ENCODE data around the gene KCNF1.

Gene KCNF1

DNA sequence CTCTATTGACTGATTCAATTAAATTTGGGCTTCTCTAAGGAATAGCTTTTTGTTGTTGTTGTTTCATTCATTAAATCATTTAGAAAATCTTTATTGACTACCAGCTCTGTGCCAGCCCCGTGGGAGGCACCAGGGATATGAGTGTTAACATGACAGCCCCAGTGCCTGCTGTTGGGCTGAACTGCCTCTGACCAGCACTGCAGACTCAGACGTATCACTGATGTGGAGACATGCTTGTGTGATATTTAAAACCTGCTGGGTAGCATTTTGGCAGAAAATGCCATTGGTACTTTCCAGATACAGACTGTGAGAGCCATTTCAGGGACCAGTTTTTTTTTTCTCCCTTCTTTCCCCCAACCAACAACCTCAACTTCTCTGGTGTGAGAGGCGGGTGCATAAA, 38.6 kb upstream of the KCNF1 start:
- peaks cover 0 to 2% of the 10 kb centered on the region in 2 donors for H3K27me3 ChIP-seq (ENCODE audit: control insufficient read depth in 1 of 2, insufficient read depth in 2 of 2, low read length in 2 of 2)
- H3K36me3 ChIP-seq (ENCODE audit: control insufficient read depth in 2 of 2, insufficient read depth in 2 of 2, low read length in 2 of 2) = no peaks in the 10 kb centered on the region
- H3K27ac ChIP-seq (ENCODE audit: low read length) = no peak overlapping the region
- no peak overlapping the region for H3K9ac ChIP-seq (ENCODE audit: low read length in 2 of 2)
- peaks cover 12% of the 10 kb centered on the region for H3K4me1 ChIP-seq (ENCODE audit: control insufficient read depth, insufficient read depth, low read length)
- H3K9me3 ChIP-seq (ENCODE audit: control insufficient read depth in 2 of 2, low read length in 2 of 2) = no peaks in the 10 kb centered on the region
- no peak overlapping the region for H3K4me3 ChIP-seq (ENCODE audit: low read length in 2 of 2)

DNA sequence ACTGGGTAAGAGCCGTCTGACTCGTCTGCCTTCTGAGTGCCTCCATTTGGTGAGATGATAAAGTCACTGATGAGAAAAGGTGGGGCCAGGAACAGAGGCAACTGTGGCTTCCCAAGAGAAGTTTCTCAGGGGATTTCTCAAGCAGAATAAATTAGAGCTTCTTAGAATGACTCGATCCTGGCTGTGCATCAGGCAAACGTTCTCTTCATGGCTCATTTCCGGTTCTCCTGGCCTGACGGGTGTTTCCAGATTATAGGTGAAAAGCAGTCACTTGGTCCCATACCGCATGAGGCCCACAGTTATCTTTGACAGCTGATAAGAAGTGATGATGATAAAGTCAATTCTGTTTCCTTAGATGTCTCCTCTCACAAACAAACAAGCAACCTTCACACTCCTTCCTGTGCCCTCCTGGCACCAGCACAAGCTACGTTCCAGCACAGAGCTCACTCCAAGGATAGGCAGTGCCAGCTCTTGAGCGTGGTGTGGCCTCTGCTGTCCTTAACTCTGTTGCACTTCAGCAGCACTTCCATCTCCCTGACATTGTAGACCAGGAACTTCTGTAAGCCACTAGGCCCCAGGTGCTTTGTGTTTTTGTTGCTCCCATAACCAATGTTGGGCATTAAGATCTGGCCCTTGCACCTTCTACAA, 37.8 kb upstream of the KCNF1 start:
- Histone ChIP-seq H3K4me1 (ENCODE audit: control insufficient read depth, insufficient read depth, low read length) (peaks cover 5% of the 10 kb centered on the region), H3K27me3 (ENCODE audit: control insufficient read depth in 1 of 2, insufficient read depth in 2 of 2, low read length in 2 of 2) (peaks cover 0 to 2% of the 10 kb centered on the region in 2 donors), H3K9me3 (ENCODE audit: control insufficient read depth in 2 of 2, low read length in 2 of 2) (no peaks in the 10 kb centered on the region), H3K36me3 (ENCODE audit: control insufficient read depth in 2 of 2, insufficient read depth in 2 of 2, low read length in 2 of 2) (no peaks in the 10 kb centered on the region), H3K9ac (ENCODE audit: low read length in 2 of 2) (no peak overlapping the region), H3K4me3 (ENCODE audit: low read length in 2 of 2) (no peak overlapping the region), H3K27ac (ENCODE audit: low read length) (no peak overlapping the region)

DNA sequence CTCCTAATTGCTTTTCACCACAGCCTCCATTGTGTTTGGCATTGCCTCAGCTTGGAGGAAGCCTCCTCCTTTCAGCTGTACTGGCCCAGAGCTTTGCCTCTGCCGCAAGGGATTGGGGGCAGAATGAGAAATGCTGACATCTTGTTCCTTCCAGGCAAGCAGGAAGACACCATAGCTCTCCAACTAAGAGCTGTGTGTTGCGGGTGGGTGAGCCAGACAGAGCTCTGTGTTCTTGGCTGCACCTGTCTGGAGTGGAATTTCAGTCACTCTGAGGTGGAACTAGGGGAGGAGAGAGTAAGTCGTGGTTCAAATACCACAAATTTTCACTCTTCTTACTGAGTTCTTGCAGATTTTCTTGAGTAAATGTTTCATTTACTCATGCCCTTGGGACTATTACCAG, 36.6 kb upstream of the KCNF1 start:
- H3K36me3 ChIP-seq (ENCODE audit: control insufficient read depth in 2 of 2, insufficient read depth in 2 of 2, low read length in 2 of 2) = no peaks in the 10 kb centered on the region
- H3K9ac ChIP-seq (ENCODE audit: low read length in 2 of 2) = no peak overlapping the region
- H3K4me3 ChIP-seq (ENCODE audit: low read length in 2 of 2) = no peak overlapping the region
- no peaks in the 10 kb centered on the region for H3K9me3 ChIP-seq (ENCODE audit: control insufficient read depth in 2 of 2, low read length in 2 of 2)
- peaks cover 0 to 2% of the 10 kb centered on the region in 2 donors for H3K27me3 ChIP-seq (ENCODE audit: control insufficient read depth in 1 of 2, insufficient read depth in 2 of 2, low read length in 2 of 2)
- H3K4me1 ChIP-seq (ENCODE audit: control insufficient read depth, insufficient read depth, low read length) = no peaks in the 10 kb centered on the region
- H3K27ac ChIP-seq (ENCODE audit: low read length) = no peak overlapping the region

DNA sequence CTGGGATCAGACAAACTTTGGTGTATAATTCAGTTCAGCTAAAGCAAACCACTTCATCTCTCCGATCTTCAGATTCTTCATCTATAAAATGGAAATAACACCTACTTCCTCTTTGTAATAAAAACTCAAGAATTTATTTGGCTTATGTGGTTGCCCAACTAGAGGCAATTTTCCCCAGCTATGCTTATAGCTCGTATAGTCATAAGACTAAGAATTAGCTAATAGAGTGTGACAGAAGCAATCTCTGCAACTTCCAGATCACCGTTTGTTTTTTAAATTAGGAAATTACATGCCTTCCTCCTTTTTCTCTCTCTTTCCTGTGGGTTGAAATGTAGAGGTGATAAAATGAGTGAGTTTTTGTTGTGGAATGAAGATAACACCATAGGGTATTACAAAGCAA, 35.3 kb upstream of the KCNF1 start:
- peaks cover 0 to 2% of the 10 kb centered on the region in 2 donors for H3K27me3 ChIP-seq (ENCODE audit: control insufficient read depth in 1 of 2, insufficient read depth in 2 of 2, low read length in 2 of 2)
- H3K9ac ChIP-seq (ENCODE audit: low read length in 2 of 2) = no peak overlapping the region
- no peaks in the 10 kb centered on the region for H3K4me1 ChIP-seq (ENCODE audit: control insufficient read depth, insufficient read depth, low read length)
- H3K9me3 ChIP-seq (ENCODE audit: control insufficient read depth in 2 of 2, low read length in 2 of 2) = no peaks in the 10 kb centered on the region
- H3K4me3 ChIP-seq (ENCODE audit: low read length in 2 of 2) = no peak overlapping the region
- H3K27ac ChIP-seq (ENCODE audit: low read length) = no peak overlapping the region
- no peaks in the 10 kb centered on the region for H3K36me3 ChIP-seq (ENCODE audit: control insufficient read depth in 2 of 2, insufficient read depth in 2 of 2, low read length in 2 of 2)

DNA sequence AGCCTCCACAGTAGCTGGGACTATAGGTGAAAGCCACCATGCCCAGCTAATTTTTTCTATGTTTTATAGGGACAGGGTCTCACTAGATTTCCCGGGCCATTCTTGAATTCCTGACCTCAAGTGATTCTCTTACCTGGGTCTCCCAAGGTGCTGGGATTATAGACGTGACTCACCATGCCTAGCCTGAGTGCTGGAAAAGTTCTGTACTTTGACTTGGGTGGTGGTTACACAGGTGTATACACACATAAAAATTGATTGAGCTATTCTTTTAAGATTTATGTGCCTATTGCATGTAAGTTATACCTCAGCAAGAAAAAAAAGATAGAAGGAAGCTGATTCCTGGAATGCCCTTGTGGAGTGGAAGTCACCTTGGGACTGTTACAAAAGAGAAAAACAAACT, 34.8 kb upstream of the KCNF1 start:
- no peak overlapping the region for H3K4me3 ChIP-seq (ENCODE audit: low read length in 2 of 2)
- H3K27me3 ChIP-seq (ENCODE audit: control insufficient read depth in 1 of 2, insufficient read depth in 2 of 2, low read length in 2 of 2) = peaks cover 0 to 2% of the 10 kb centered on the region in 2 donors
- no peak overlapping the region for H3K27ac ChIP-seq (ENCODE audit: low read length)
- H3K4me1 ChIP-seq (ENCODE audit: control insufficient read depth, insufficient read depth, low read length) = no peaks in the 10 kb centered on the region
- no peaks in the 10 kb centered on the region for H3K36me3 ChIP-seq (ENCODE audit: control insufficient read depth in 2 of 2, insufficient read depth in 2 of 2, low read length in 2 of 2)
- no peak overlapping the region for H3K9ac ChIP-seq (ENCODE audit: low read length in 2 of 2)
- no peaks in the 10 kb centered on the region for H3K9me3 ChIP-seq (ENCODE audit: control insufficient read depth in 2 of 2, low read length in 2 of 2)

DNA sequence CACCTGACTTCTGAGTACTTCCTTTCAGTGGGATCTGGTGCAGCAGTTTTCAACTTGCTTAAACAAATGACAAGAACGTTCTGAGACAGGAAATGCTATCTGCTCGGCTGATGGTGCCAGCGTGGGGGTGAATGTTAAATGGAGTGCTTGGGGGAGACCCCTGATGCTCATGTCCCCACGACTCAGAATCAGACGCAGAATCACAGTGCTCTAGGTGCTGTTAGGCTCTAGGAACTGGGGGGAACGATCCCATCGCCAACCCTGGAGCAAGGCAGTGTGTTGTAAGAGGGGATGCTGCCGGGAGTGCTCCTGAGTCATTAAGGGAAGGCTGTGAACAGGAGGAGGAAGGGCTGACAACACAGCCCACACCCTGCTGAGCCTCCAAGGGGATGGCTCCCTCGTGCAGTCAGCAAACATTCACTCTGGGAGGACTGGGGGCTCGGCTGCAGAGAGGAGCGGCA, 34.1 kb upstream of the KCNF1 start:
- H3K36me3 ChIP-seq (ENCODE audit: control insufficient read depth in 2 of 2, insufficient read depth in 2 of 2, low read length in 2 of 2) = no peaks in the 10 kb centered on the region
- no peaks in the 10 kb centered on the region for H3K9me3 ChIP-seq (ENCODE audit: control insufficient read depth in 2 of 2, low read length in 2 of 2)
- H3K9ac ChIP-seq (ENCODE audit: low read length in 2 of 2) = no peak overlapping the region
- H3K4me1 ChIP-seq (ENCODE audit: control insufficient read depth, insufficient read depth, low read length) = no peaks in the 10 kb centered on the region
- H3K4me3 ChIP-seq (ENCODE audit: low read length in 2 of 2) = no peak overlapping the region
- H3K27ac ChIP-seq (ENCODE audit: low read length) = no peak overlapping the region
- peaks cover 0 to 2% of the 10 kb centered on the region in 2 donors for H3K27me3 ChIP-seq (ENCODE audit: control insufficient read depth in 1 of 2, insufficient read depth in 2 of 2, low read length in 2 of 2)

DNA sequence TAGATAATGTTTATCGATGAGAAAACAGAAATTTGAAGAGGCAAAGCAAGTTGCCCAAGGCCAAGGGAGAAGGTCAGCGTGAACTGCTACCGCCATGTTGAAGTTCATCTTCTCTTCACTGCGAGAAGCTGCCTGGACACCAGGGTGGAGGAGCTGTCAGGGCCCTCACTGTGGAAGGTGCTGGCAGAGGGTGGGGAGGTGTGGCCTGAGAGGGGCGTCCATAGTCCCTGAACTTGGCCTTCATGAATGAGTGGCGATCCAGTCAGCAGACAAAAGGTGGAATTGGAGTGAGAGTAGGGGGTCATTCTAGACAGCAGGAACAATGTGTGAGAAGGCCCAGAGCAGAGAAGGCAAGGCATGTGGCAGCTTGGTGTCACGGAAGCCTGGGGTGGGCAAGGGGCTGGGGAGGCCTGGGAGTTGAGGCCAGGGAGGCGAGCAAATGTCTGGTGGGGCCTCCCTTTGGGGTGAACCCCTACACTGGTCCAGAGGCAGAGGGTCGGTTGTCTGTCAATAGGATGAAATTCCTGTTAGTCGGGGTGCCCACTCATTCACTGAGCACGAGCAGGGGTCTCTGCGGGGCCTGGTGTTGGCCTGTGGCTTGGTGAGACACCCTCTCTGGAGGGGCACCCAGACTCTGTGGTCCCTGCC, 33.3 kb upstream of the KCNF1 start:
- Histone ChIP-seq H3K9me3 (ENCODE audit: control insufficient read depth in 2 of 2, low read length in 2 of 2) (no peaks in the 10 kb centered on the region), H3K4me3 (ENCODE audit: low read length in 2 of 2) (no peak overlapping the region), H3K27ac (ENCODE audit: low read length) (no peak overlapping the region), H3K4me1 (ENCODE audit: control insufficient read depth, insufficient read depth, low read length) (no peaks in the 10 kb centered on the region), H3K36me3 (ENCODE audit: control insufficient read depth in 2 of 2, insufficient read depth in 2 of 2, low read length in 2 of 2) (no peaks in the 10 kb centered on the region), H3K27me3 (ENCODE audit: control insufficient read depth in 1 of 2, insufficient read depth in 2 of 2, low read length in 2 of 2) (peaks cover 0 to 2% of the 10 kb centered on the region in 2 donors), H3K9ac (ENCODE audit: low read length in 2 of 2) (no peak overlapping the region)

DNA sequence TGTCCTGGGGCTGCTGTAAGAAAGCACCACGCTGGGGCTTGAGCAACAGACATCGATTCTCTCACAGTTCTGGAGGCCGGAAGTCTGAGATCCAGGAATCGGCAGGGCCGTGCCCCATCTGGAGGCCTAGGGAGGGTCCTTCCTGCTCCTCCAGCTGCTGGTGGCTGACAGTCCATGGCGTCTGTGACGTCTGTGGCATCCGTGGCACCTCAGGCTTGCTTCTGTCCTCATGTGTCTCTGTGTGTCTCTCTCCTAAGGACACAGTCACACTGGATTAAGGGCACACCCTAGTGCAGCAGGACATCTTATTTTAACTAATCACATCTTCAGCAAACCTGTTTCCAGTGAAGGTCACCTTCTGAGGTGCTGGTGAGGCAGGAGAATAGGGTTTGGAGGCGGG, 32.6 kb upstream of the KCNF1 start:
- Histone ChIP-seq H3K27me3 (ENCODE audit: control insufficient read depth in 1 of 2, insufficient read depth in 2 of 2, low read length in 2 of 2) (no peaks in the 10 kb centered on the region), H3K4me1 (ENCODE audit: control insufficient read depth, insufficient read depth, low read length) (no peaks in the 10 kb centered on the region), H3K4me3 (ENCODE audit: low read length in 2 of 2) (no peak overlapping the region), H3K9me3 (ENCODE audit: control insufficient read depth in 2 of 2, low read length in 2 of 2) (no peaks in the 10 kb centered on the region), H3K9ac (ENCODE audit: low read length in 2 of 2) (no peak overlapping the region), H3K36me3 (ENCODE audit: control insufficient read depth in 2 of 2, insufficient read depth in 2 of 2, low read length in 2 of 2) (no peaks in the 10 kb centered on the region), H3K27ac (ENCODE audit: low read length) (no peak overlapping the region)

DNA sequence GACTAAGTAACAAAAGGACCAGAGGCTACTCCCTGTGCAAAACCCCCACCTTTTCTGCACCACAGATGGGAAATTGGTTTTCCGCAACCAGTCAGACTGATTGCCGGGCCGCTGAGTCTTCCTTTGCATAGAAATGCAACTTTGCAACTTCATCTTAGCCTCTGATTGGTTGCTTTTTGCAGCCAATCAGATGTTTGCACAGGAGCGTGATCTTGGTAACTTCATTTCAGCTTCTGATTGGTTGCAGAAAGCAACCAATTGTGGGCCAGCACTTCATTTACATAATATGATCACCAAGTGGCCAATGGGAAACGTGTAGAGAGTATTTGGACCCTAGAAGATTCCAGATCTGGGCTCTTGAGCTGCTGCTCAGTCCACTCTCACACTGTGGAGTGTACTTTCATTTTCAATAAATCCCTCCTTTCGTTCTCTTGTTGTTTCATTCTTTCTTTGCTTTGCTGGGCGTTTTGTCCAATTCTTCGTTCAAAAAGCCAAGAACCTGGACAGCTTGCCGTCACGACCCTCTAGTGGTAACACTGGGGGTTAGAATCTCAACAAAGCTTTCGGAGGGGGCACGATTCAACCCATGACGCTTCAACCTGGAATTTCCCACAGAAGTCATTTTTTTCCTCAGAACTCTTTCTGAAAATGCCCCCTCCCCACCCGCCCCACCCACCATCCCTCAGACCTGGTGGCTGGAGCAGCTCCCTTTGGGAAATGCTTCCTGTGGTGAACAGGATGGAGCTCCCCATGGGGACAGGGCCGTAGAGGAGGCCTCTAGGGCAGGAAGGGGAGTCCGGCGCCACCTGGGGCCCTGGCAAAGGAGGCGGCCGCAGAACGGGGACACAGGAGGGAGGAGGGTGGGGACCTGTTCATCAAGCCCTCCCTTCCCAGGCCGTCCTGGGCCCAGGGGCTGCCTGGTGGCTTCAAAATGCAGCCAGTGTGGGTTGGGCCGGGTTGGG, 31.8 kb upstream of the KCNF1 start:
- H3K9me3 ChIP-seq (ENCODE audit: control insufficient read depth in 2 of 2, low read length in 2 of 2) = no peaks in the 10 kb centered on the region
- H3K9ac ChIP-seq (ENCODE audit: low read length in 2 of 2) = no peak overlapping the region
- no peaks in the 10 kb centered on the region for H3K27me3 ChIP-seq (ENCODE audit: control insufficient read depth in 1 of 2, insufficient read depth in 2 of 2, low read length in 2 of 2)
- no peak overlapping the region for H3K4me3 ChIP-seq (ENCODE audit: low read length in 2 of 2)
- no peaks in the 10 kb centered on the region for H3K4me1 ChIP-seq (ENCODE audit: control insufficient read depth, insufficient read depth, low read length)
- H3K36me3 ChIP-seq (ENCODE audit: control insufficient read depth in 2 of 2, insufficient read depth in 2 of 2, low read length in 2 of 2) = no peaks in the 10 kb centered on the region
- no peak overlapping the region for H3K27ac ChIP-seq (ENCODE audit: low read length)

DNA sequence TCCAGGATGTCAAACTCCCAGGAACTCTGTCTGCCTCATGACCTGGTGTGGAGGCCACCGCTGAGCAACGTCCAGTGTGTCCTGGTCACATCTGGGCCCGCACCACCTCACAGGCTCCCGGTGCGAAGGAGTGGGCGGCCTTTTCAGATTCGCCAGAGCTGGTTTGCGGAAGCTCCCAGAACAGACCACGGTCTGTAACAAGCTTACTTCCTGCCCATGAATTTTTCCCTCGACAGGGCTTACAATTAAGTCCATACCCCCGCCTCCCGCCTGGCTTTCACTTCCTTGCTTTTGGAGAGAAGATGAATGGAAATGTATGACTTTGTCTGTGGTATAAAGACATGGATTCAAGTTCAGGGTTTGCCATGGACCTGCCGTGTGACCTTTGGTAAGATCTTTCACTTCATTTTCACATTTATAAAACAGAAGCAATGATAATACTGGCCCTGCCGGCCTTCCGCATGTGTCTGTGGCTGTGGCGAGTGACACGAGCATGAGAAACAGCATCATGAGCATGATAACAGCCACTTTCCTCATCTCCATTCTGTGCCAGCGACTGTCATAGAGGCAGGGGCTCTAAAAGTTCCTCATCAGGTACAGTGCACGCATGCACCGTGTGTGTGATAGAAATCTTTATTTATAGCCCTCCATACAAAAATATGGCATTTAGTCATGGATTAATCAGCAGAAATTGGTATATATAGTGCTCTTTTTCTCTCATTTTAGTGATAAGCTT, 31.0 kb upstream of the KCNF1 start:
- H3K4me3 ChIP-seq (ENCODE audit: low read length in 2 of 2) = no peak overlapping the region
- H3K27ac ChIP-seq (ENCODE audit: low read length) = no peak overlapping the region
- H3K9me3 ChIP-seq (ENCODE audit: control insufficient read depth in 2 of 2, low read length in 2 of 2) = no peaks in the 10 kb centered on the region
- H3K36me3 ChIP-seq (ENCODE audit: control insufficient read depth in 2 of 2, insufficient read depth in 2 of 2, low read length in 2 of 2) = no peaks in the 10 kb centered on the region
- no peaks in the 10 kb centered on the region for H3K27me3 ChIP-seq (ENCODE audit: control insufficient read depth in 1 of 2, insufficient read depth in 2 of 2, low read length in 2 of 2)
- H3K4me1 ChIP-seq (ENCODE audit: control insufficient read depth, insufficient read depth, low read length) = no peaks in the 10 kb centered on the region
- H3K9ac ChIP-seq (ENCODE audit: low read length in 2 of 2) = no peak overlapping the region

All from stomach smooth muscle (tissue), 2 donors.